HG03432 (cell line): ENCODE measurements around the gene ERCC6L2.

Source experiments
- ATAC-seq: cut with Tn5 transposase; IDR thresholded peaks from one replicate; pipeline ENCODE4 v1.9.1; 2021; ENCODE audit warnings: mild to moderate bottlenecking, moderate library complexity; ENCODE audit not compliant: unreplicated experiment

The ERCC6L2 gene

GRCh38 chr9:95977371-95977770 lies 101.9 kb downstream of the ERCC6L2 start:
- no peak for ATAC-seq

GRCh38 chr9:95978106-95978505 lies 102.6 kb downstream of the ERCC6L2 start:
- no peak for ATAC-seq

GRCh38 chr9:95979446-95979845 lies 104.0 kb downstream of the ERCC6L2 start:
- no peak for ATAC-seq

GRCh38 chr9:95980262-95981125 lies 105.0 kb downstream of the ERCC6L2 start:
- ATAC-seq = no peak

- no peak for ATAC-seq
Measured at GRCh38 chr9:95981761-95982390, 106.4 kb downstream of the ERCC6L2 start.

- no peak for ATAC-seq
Measured at GRCh38 chr9:95985440-95986055, 110.1 kb downstream of the ERCC6L2 start.

- ATAC-seq = no peak
Measured at GRCh38 chr9:95989297-95989696, 113.8 kb downstream of the ERCC6L2 start.

- ATAC-seq = no peak
Measured at GRCh38 chr9:95991326-95991725, 115.8 kb downstream of the ERCC6L2 start.

- ATAC-seq = no peak
Measured at GRCh38 chr9:95992536-95992935, 117.0 kb downstream of the ERCC6L2 start.

GRCh38 chr9:95993337-95993736 lies 117.8 kb downstream of the ERCC6L2 start:
- no peak for ATAC-seq

- no peak for ATAC-seq
Measured at GRCh38 chr9:95999390-95999789, 123.9 kb downstream of the ERCC6L2 start.

GRCh38 chr9:96004379-96004778 lies 128.9 kb downstream of the ERCC6L2 start:
- ATAC-seq = no peak

GRCh38 chr9:96006296-96006879 lies 130.9 kb downstream of the ERCC6L2 start:
- ATAC-seq = no peak

GRCh38 chr9:96006961-96007360 lies 131.5 kb downstream of the ERCC6L2 start:
- ATAC-seq = no peak

- no peak for ATAC-seq
Measured at GRCh38 chr9:96008502-96009222, 133.2 kb downstream of the ERCC6L2 start.

- no peak for ATAC-seq
Measured at GRCh38 chr9:96009223-96009602, 133.7 kb downstream of the ERCC6L2 start.

GRCh38 chr9:96009690-96010472 lies 134.4 kb downstream of the ERCC6L2 start:
- no peak for ATAC-seq

- no peak for ATAC-seq
Measured at GRCh38 chr9:96014078-96014477, 138.6 kb downstream of the ERCC6L2 start.

- ATAC-seq = no peak
Measured at GRCh38 chr9:96015876-96016686, 140.6 kb downstream of the ERCC6L2 start.
